ENCODE results near the gene STK32B.

STK32B gene

GRCh38 chr4:5366421-5366820, 315.1 kb downstream of the STK32B start:
- no peak for DNase-seq
- in situ Hi-C loops (cut with MboI; ENCODE audit: low pct_unique_long_range_greater_than_20kb, low sequenced_read_pairs) = no loop called here

- in situ Hi-C loops (cut with MboI; ENCODE audit: low pct_unique_long_range_greater_than_20kb, low sequenced_read_pairs) = no loop called here
- DNase-seq = no peak
These were observed 317.1 kb downstream of the STK32B start for GRCh38 chr4:5368426-5368825.

GRCh38 chr4:5370286-5370685, 319.0 kb downstream of the STK32B start:
- no peak for DNase-seq
- in situ Hi-C loops (cut with MboI; ENCODE audit: low pct_unique_long_range_greater_than_20kb, low sequenced_read_pairs) = no loop called here

- in situ Hi-C loops (cut with MboI; ENCODE audit: low pct_unique_long_range_greater_than_20kb, low sequenced_read_pairs) = no loop called here
- DNase-seq = no peak
These were observed 320.3 kb downstream of the STK32B start for GRCh38 chr4:5371415-5372190.

- DNase-seq = no peak
- in situ Hi-C loops (cut with MboI; ENCODE audit: low pct_unique_long_range_greater_than_20kb, low sequenced_read_pairs) = no loop called here
These were observed 320.9 kb downstream of the STK32B start for GRCh38 chr4:5372198-5372597.

- no peak for DNase-seq
- in situ Hi-C loops (cut with MboI; ENCODE audit: low pct_unique_long_range_greater_than_20kb, low sequenced_read_pairs) = no loop called here
These were observed 322.0 kb downstream of the STK32B start for GRCh38 chr4:5373327-5373726.

GRCh38 chr4:5374592-5374991, 323.3 kb downstream of the STK32B start:
- DNase-seq = no peak
- in situ Hi-C loops (cut with MboI; ENCODE audit: low pct_unique_long_range_greater_than_20kb, low sequenced_read_pairs) = no loop called here

GRCh38 chr4:5374994-5375393, 323.7 kb downstream of the STK32B start:
- DNase-seq = no peak
- in situ Hi-C loops (cut with MboI; ENCODE audit: low pct_unique_long_range_greater_than_20kb, low sequenced_read_pairs) = no loop called here

GRCh38 chr4:5376015-5376414, 324.7 kb downstream of the STK32B start:
- in situ Hi-C loops (cut with MboI; ENCODE audit: low pct_unique_long_range_greater_than_20kb, low sequenced_read_pairs) = no loop called here
- DNase-seq = no peak

GRCh38 chr4:5378002-5378401, 326.7 kb downstream of the STK32B start:
- in situ Hi-C loops (cut with MboI; ENCODE audit: low pct_unique_long_range_greater_than_20kb, low sequenced_read_pairs) = no loop called here
- peak; percentile 75 for DNase-seq

- DNase-seq = no peak
- in situ Hi-C loops (cut with MboI; ENCODE audit: low pct_unique_long_range_greater_than_20kb, low sequenced_read_pairs) = no loop called here
These were observed 328.6 kb downstream of the STK32B start for GRCh38 chr4:5379895-5380294.

GRCh38 chr4:5381961-5382441, 330.7 kb downstream of the STK32B start:
- in situ Hi-C loops (cut with MboI; ENCODE audit: low pct_unique_long_range_greater_than_20kb, low sequenced_read_pairs) = no loop called here
- DNase-seq = no peak

- in situ Hi-C loops (cut with MboI; ENCODE audit: low pct_unique_long_range_greater_than_20kb, low sequenced_read_pairs) = no loop called here
- no peak for DNase-seq
These were observed 332.1 kb downstream of the STK32B start for GRCh38 chr4:5383191-5383980.

GRCh38 chr4:5385741-5386311, 334.5 kb downstream of the STK32B start:
- no peak for DNase-seq
- in situ Hi-C loops (cut with MboI; ENCODE audit: low pct_unique_long_range_greater_than_20kb, low sequenced_read_pairs) = no loop called here

- no peak for DNase-seq
- in situ Hi-C loops (cut with MboI; ENCODE audit: low pct_unique_long_range_greater_than_20kb, low sequenced_read_pairs) = no loop called here
These were observed 335.6 kb downstream of the STK32B start for GRCh38 chr4:5386921-5387320.

- in situ Hi-C loops (cut with MboI; ENCODE audit: low pct_unique_long_range_greater_than_20kb, low sequenced_read_pairs) = no loop called here
- no peak for DNase-seq
These were observed 336.2 kb downstream of the STK32B start for GRCh38 chr4:5387457-5387856.

GRCh38 chr4:5389756-5390310, 338.6 kb downstream of the STK32B start:
- DNase-seq = no peak
- in situ Hi-C loops (cut with MboI; ENCODE audit: low pct_unique_long_range_greater_than_20kb, low sequenced_read_pairs) = no loop called here

- DNase-seq = no peak
- in situ Hi-C loops (cut with MboI; ENCODE audit: low pct_unique_long_range_greater_than_20kb, low sequenced_read_pairs) = no loop called here
These were observed 340.2 kb downstream of the STK32B start for GRCh38 chr4:5391492-5391891.

GRCh38 chr4:5393911-5394513, 342.7 kb downstream of the STK32B start:
- DNase-seq = no peak
- in situ Hi-C loops (cut with MboI; ENCODE audit: low pct_unique_long_range_greater_than_20kb, low sequenced_read_pairs) = no loop called here

Measured in KBM-7 (cell line).